Muscle layer of colon (tissue), 2 donors: ENCODE measurements around the gene TOPORS.
"Not testable (repeated sequence)": the region's sequence is repeated elsewhere in the genome, so short reads cannot be mapped to it uniquely, and the experiment has no call there.

Experiments
- H3K27ac ChIP-seq: one replicate; pipeline ENCODE4 v1.7.0; 2013; ENCODE audit warnings: low read depth, mild to moderate bottlenecking, low read length, moderate library complexity
- H3K27me3 ChIP-seq, 2 donors: one replicate each; pipeline ENCODE4 v1.7.0; 2013; ENCODE audit warnings: low read length in 2 of 2, mild to moderate bottlenecking in 2 of 2; ENCODE audit not compliant: insufficient read depth in 2 of 2, control insufficient read depth in 1 of 2
- H3K36me3 ChIP-seq: one replicate; pipeline ENCODE4 v1.7.0; 2013; ENCODE audit warnings: mild to moderate bottlenecking, low read length; ENCODE audit not compliant: insufficient read depth
- H3K4me1 ChIP-seq: one replicate; pipeline ENCODE4 v1.7.0; 2013; ENCODE audit warnings: mild to moderate bottlenecking, low read length; ENCODE audit not compliant: insufficient read depth
- H3K4me3 ChIP-seq, 2 donors: one replicate each; pipeline ENCODE4 v1.7.0; 2013; ENCODE audit warnings: low read length in 2 of 2, low read depth in 1 of 2, mild to moderate bottlenecking in 1 of 2, moderate library complexity in 1 of 2
- H3K9ac ChIP-seq: one replicate; pipeline ENCODE4 v1.7.0; 2013; ENCODE audit warnings: low read length
- H3K9me3 ChIP-seq: one replicate; pipeline ENCODE4 v1.7.0; 2013; ENCODE audit warnings: mild to moderate bottlenecking, low read length
- donor health status: abdominal sarcoma.
- donor health status: Adenocarcinoma of cecum.

TOPORS gene

GRCh38 chr9:32552172-32552872, at the start of gene TOPORS, which contains the start of gene SMIM27:
TSS of gene TOPORS (minus strand) at chr9:32552586. CDS start at chr9:32552436, 150 bp downstream.
TSS of gene SMIM27 (plus strand) at chr9:32552327. CDS start at chr9:32552435, 108 bp downstream.
- peaks cover 5% of the 10 kb centered on the region for H3K36me3 ChIP-seq
- no peaks in the 10 kb centered on the region for H3K27me3 ChIP-seq
- peak within 1 kb of the TSS; percentile 83 to 96 for H3K4me3 ChIP-seq
- peak within 1 kb of the TSS; percentile 99 for H3K27ac ChIP-seq
- H3K9ac ChIP-seq = peak within 1 kb of the TSS; percentile 97
- no peaks in the 10 kb centered on the region for H3K9me3 ChIP-seq
- peaks cover 4% of the 10 kb centered on the region for H3K4me1 ChIP-seq

GRCh38 chr9:32599021-32599420, 46.6 kb upstream of the TOPORS start:
- H3K4me1 ChIP-seq, H3K4me3 ChIP-seq, H3K27me3 ChIP-seq, H3K27ac ChIP-seq, H3K9me3 ChIP-seq, H3K9ac ChIP-seq, H3K36me3 ChIP-seq: not testable (repeated sequence)

- Histone ChIP-seq H3K4me1 (no peaks in the 10 kb centered on the region), H3K27ac (no peak overlapping the region), H3K9ac (no peak overlapping the region), H3K9me3 (no peaks in the 10 kb centered on the region), H3K4me3 (no peak overlapping the region), H3K36me3 (no peaks in the 10 kb centered on the region), H3K27me3 (no peaks in the 10 kb centered on the region)
Measured at GRCh38 chr9:32596936-32597335, 44.5 kb upstream of the TOPORS start.

- Histone ChIP-seq H3K4me1 (no peaks in the 10 kb centered on the region), H3K27me3 (no peaks in the 10 kb centered on the region), H3K36me3 (no peaks in the 10 kb centered on the region), H3K4me3 (no peak overlapping the region), H3K9ac (no peak overlapping the region), H3K9me3 (no peaks in the 10 kb centered on the region), H3K27ac (no peak overlapping the region)
Measured at GRCh38 chr9:32596096-32596865, 43.9 kb upstream of the TOPORS start.

- no peaks in the 10 kb centered on the region for H3K9me3 ChIP-seq
- no peak overlapping the region for H3K27ac ChIP-seq
- no peak overlapping the region for H3K9ac ChIP-seq
- H3K4me1 ChIP-seq = no peaks in the 10 kb centered on the region
- no peaks in the 10 kb centered on the region for H3K27me3 ChIP-seq
- no peaks in the 10 kb centered on the region for H3K36me3 ChIP-seq
- H3K4me3 ChIP-seq = no peak overlapping the region
Measured at GRCh38 chr9:32590898-32591297, 38.5 kb upstream of the TOPORS start.

- Histone ChIP-seq H3K36me3 (no peaks in the 10 kb centered on the region), H3K27ac (no peak overlapping the region), H3K4me1 (no peaks in the 10 kb centered on the region), H3K27me3 (no peaks in the 10 kb centered on the region), H3K4me3 (no peak overlapping the region), H3K9me3 (no peaks in the 10 kb centered on the region), H3K9ac (no peak overlapping the region)
Measured at GRCh38 chr9:32590476-32590875, 38.1 kb upstream of the TOPORS start.

GRCh38 chr9:32589083-32589723, 36.8 kb upstream of the TOPORS start:
- Histone ChIP-seq H3K27me3 (no peaks in the 10 kb centered on the region), H3K4me3 (no peak overlapping the region), H3K36me3 (no peaks in the 10 kb centered on the region), H3K9ac (no peak overlapping the region), H3K27ac (no peak overlapping the region), H3K9me3 (no peaks in the 10 kb centered on the region), H3K4me1 (no peaks in the 10 kb centered on the region)

- Histone ChIP-seq H3K27ac (no peak overlapping the region), H3K9ac (no peak overlapping the region), H3K9me3 (no peaks in the 10 kb centered on the region), H3K4me1 (no peaks in the 10 kb centered on the region), H3K36me3 (no peaks in the 10 kb centered on the region), H3K4me3 (no peak overlapping the region), H3K27me3 (no peaks in the 10 kb centered on the region)
Measured at GRCh38 chr9:32587901-32588300, 35.5 kb upstream of the TOPORS start.

GRCh38 chr9:32584784-32585183, 32.4 kb upstream of the TOPORS start:
- H3K27ac ChIP-seq = no peak overlapping the region
- H3K27me3 ChIP-seq = no peaks in the 10 kb centered on the region
- no peaks in the 10 kb centered on the region for H3K4me1 ChIP-seq
- no peak overlapping the region for H3K9ac ChIP-seq
- no peak overlapping the region for H3K4me3 ChIP-seq
- no peaks in the 10 kb centered on the region for H3K9me3 ChIP-seq
- H3K36me3 ChIP-seq = no peaks in the 10 kb centered on the region

- Histone ChIP-seq H3K9ac (no peak overlapping the region), H3K9me3 (no peaks in the 10 kb centered on the region), H3K4me3 (no peak overlapping the region), H3K27me3 (no peaks in the 10 kb centered on the region), H3K36me3 (no peaks in the 10 kb centered on the region), H3K27ac (no peak overlapping the region), H3K4me1 (peaks cover 4% of the 10 kb centered on the region)
Measured at GRCh38 chr9:32581512-32582143, 29.2 kb upstream of the TOPORS start.

GRCh38 chr9:32580631-32581300, 28.4 kb upstream of the TOPORS start:
- Histone ChIP-seq H3K4me1 (peaks cover 4% of the 10 kb centered on the region), H3K9ac (no peak overlapping the region), H3K9me3 (no peaks in the 10 kb centered on the region), H3K4me3 (no peak overlapping the region), H3K27ac (no peak overlapping the region), H3K36me3 (no peaks in the 10 kb centered on the region), H3K27me3 (no peaks in the 10 kb centered on the region)
